Measurements from ENCODE around the gene SOX1.

Gene SOX1

GRCh38 chr13:112071102-112071722, 4.3 kb downstream of the SOX1 start:
- ChIA-PET CTCF (no interaction called here), POLR2A (no interaction called here)
- no peak for DNase-seq (ENCODE audit: extremely low spot score)
- TF ChIP-seq CTCF (IDR thresholded peaks at IDR 0.05; ENCODE audit: control extremely low read depth, extremely low read depth, low read depth, missing control alignments), result no peak

- no peak for TF ChIP-seq CTCF (IDR thresholded peaks at IDR 0.05; ENCODE audit: control extremely low read depth, extremely low read depth, low read depth, missing control alignments)
- ChIA-PET CTCF (no interaction called here), POLR2A (no interaction called here)
- DNase-seq (ENCODE audit: extremely low spot score), result no peak
Measured at GRCh38 chr13:112071723-112072533, 5.0 kb downstream of the SOX1 start.

- no peak for TF ChIP-seq CTCF (IDR thresholded peaks at IDR 0.05; ENCODE audit: control extremely low read depth, extremely low read depth, low read depth, missing control alignments)
- ChIA-PET CTCF (no interaction called here), POLR2A (no interaction called here)
- DNase-seq (ENCODE audit: extremely low spot score), result no peak
Measured at GRCh38 chr13:112072534-112073244, 5.7 kb downstream of the SOX1 start.

GRCh38 chr13:112073245-112074138, 6.5 kb downstream of the SOX1 start:
- no peak for TF ChIP-seq CTCF (IDR thresholded peaks at IDR 0.05; ENCODE audit: control extremely low read depth, extremely low read depth, low read depth, missing control alignments)
- CTCF ChIA-PET, result no interaction called here
- no peak for DNase-seq (ENCODE audit: extremely low spot score)
- POLR2A ChIA-PET, result no interaction called here

GRCh38 chr13:112074139-112074865, 7.4 kb downstream of the SOX1 start:
- no peak for DNase-seq (ENCODE audit: extremely low spot score)
- ChIA-PET POLR2A (no interaction called here), CTCF (no interaction called here)
- no peak for TF ChIP-seq CTCF (IDR thresholded peaks at IDR 0.05; ENCODE audit: control extremely low read depth, extremely low read depth, low read depth, missing control alignments)
